ENCODE results near the gene MACROD2. TPM values are rescaled to one million over a fixed set of nuclear protein-coding genes. Genes with fewer than 3 reads are reported as not detected.

MACROD2 gene
- total RNA-seq, 1 experiment from 2014 or later: 3.7 TPM

DNA sequence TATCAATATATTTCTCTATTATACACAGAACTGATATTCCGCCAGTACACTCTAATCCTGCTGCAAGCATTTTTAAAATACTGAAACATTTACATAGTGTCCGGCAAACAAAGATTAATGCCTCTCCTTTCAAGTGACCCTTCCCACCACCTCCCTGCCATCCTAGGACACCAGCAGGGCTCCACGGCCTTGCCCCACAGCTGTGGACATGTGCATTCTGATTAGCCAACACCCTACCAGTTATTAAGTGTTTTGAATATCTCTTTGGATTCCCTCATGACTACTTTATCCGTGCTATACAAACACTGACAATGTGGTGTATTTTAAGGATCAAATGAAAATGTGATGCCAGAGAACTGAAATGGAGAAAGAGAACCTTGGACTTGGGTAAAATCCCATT is 1962.8 kb downstream of the MACROD2 start (continued):
- TF ChIP-seq CTCF (IDR thresholded peaks at IDR 0.05 in 2 of 3, conservative IDR thresholded peaks at IDR 0.05 in 1 of 3; ENCODE audit: borderline replicate concordance in 1 of 3, insufficient read depth in 1 of 3, low read depth in 2 of 3, low read length in 2 of 3) (no peak), ELF1 (IDR thresholded peaks at IDR 0.05; ENCODE audit: borderline replicate concordance, low read depth) (no peak), TCF7L2 (IDR thresholded peaks at IDR 0.05; ENCODE audit: borderline replicate concordance, extremely low read depth, insufficient read depth, insufficient read length) (no peak), ATF3 (IDR thresholded peaks at IDR 0.05) (no peak), SP1 (IDR thresholded peaks at IDR 0.05; ENCODE audit: low read depth) (no peak)

DNA sequence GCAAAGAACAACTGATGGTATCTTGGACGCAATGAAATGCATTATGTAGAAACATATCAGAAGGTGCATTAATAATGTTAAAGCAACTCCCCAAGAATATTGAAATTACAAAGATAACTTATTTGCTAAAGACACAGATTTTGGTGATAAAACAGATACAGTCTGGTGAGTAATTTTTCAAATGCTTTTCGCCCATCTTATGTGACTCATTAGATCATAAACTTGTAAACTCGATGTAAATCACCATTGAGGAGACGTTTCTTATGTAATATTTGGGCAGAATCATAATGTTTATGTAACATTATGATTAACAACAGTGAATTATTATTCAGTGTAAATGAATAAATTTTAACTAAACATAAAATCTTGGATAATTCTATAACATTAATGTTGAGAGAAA is 1969.8 kb downstream of the MACROD2 start:
- BruUV-seq (replicated peaks): no TSS peak
- no peak for TF ChIP-seq SIN3A (IDR thresholded peaks at IDR 0.05; ENCODE audit: low read depth)
- no peak for TF ChIP-seq EZH2 (IDR thresholded peaks at IDR 0.05)
- no peak for TF ChIP-seq RAD21 (IDR thresholded peaks at IDR 0.05; ENCODE audit: low read depth)
- TF ChIP-seq SP1 (IDR thresholded peaks at IDR 0.05; ENCODE audit: low read depth): no peak
- no peak for TF ChIP-seq REST (IDR thresholded peaks at IDR 0.05; ENCODE audit: low read depth)
- no peak for TF ChIP-seq ZFX (IDR thresholded peaks at IDR 0.05)
- TF ChIP-seq CBX3 (IDR thresholded peaks at IDR 0.05; ENCODE audit: low read depth): no peak
- H3K9me3 ChIP-seq (ENCODE audit: control insufficient read depth in 1 of 2, insufficient read depth in 1 of 2, low read depth in 1 of 2, low read length in 2 of 2): peaks cover 10 to 26% of the 10 kb centered on the region in 2 experiments; a peak in 2 of 4 replicates
- intact Hi-C loops (cut with micrococcal nuclease): no loop called here
- no peaks in the 10 kb centered on the region for H3K79me2 ChIP-seq (ENCODE audit: insufficient read depth, low read length)
- no peak for DNase-seq (ENCODE audit: low read depth, low spot score)
- no peaks in the 10 kb centered on the region for H3K9me2 ChIP-seq (ENCODE audit: insufficient read depth)
- H4K20me1 ChIP-seq (ENCODE audit: insufficient read depth): no peaks in the 10 kb centered on the region
- H2AFZ ChIP-seq (ENCODE audit: low read depth, low read length, poor library complexity, severe bottlenecking): no peak overlapping the region
- no peak overlapping the region for H3K4me3 ChIP-seq (replicated peaks in 1 of 2; ENCODE audit: low read depth in 1 of 2, low read length in 2 of 2)
- ATAC-seq: no peak
- CTCF ChIA-PET: no interaction called here
- POLR2A ChIA-PET: no interaction called here
- no peaks in the 10 kb centered on the region for H3K36me3 ChIP-seq (ENCODE audit: control insufficient read depth in 1 of 2, insufficient read depth in 2 of 2, low read length in 2 of 2)
- no peaks in the 10 kb centered on the region for H3K4me1 ChIP-seq (ENCODE audit: control insufficient read depth in 1 of 2, insufficient read depth in 2 of 2, low read length in 2 of 2)
- no peak overlapping the region for H3K27ac ChIP-seq (ENCODE audit: low read depth, low read length)
- H3K9ac ChIP-seq (ENCODE audit: low read length): no peak overlapping the region
- RAD21 ChIA-PET (ENCODE audit: low non-redundant PET in 1 of 2, low total read pairs in 2 of 2, uncharacterized antibody in 2 of 2, unreplicated experiment in 2 of 2): no interaction called here
- H3K27me3 ChIP-seq (ENCODE audit: insufficient read depth, low read length): no peaks in the 10 kb centered on the region
- H3K4me2 ChIP-seq (ENCODE audit: low read length): no peak overlapping the region

Measured in HCT116 (cell line).